SK-N-MC (cell line): ENCODE measurements around the gene PRKCZ.

Experiments used
- DNase-seq: peaks from one replicate; pipeline ENCODE4 v3.0.0-alpha.2; 2011; ENCODE audit warnings: low read depth, low spot score
- H3K27ac ChIP-seq: fragments of 200-600 bp; sonication (generic); 2 replicates; pipeline ENCODE4 v1.5.1; 2016; ENCODE audit warnings: mixed run types
- H3K36me3 ChIP-seq: fragments of 200-600 bp; sonication (generic); 2 replicates; pipeline ENCODE4 v1.6.1; 2017; ENCODE audit warnings: antibody characterized with exemption, low read length, mixed read lengths; ENCODE audit not compliant: insufficient read depth
- H3K4me3 ChIP-seq: fragments of 200-600 bp; sonication (generic); 2 replicates; pipeline ENCODE4 v1.5.1; 2016
- H3K9ac ChIP-seq: fragments of 200-600 bp; sonication (generic); 2 replicates; pipeline ENCODE4 v1.8.0; 2017; ENCODE audit warnings: mixed run types, mixed read lengths; ENCODE audit not compliant: insufficient read length
- H3K9me3 ChIP-seq: fragments of 200-600 bp; sonication (generic); 2 replicates; pipeline ENCODE4 v1.6.1; 2017; ENCODE audit warnings: low read depth, mild to moderate bottlenecking, antibody characterized with exemption, low read length, moderate library complexity, mixed read lengths
- EZH2 ChIP-seq: fragments of 200-600 bp; sonication (generic); IDR thresholded peaks from one replicate; pipeline ENCODE4 v1.6.1; 2017; ENCODE audit warnings: antibody characterized with exemption
- FOXP2 ChIP-seq: optimal IDR thresholded peaks from 2 replicates; pipeline ENCODE3; 2011; ENCODE audit warnings: mild to moderate bottlenecking, moderate library complexity; ENCODE audit not compliant: insufficient read depth; ENCODE audit errors: extremely low read length, control extremely low read depth
- POLR2AphosphoS5 ChIP-seq: IDR thresholded peaks from 2 replicates; pipeline ENCODE4 v1.6.1; 2012; ENCODE audit warnings: mild to moderate bottlenecking, low read depth, low read length, borderline replicate concordance

PRKCZ gene

DNA sequence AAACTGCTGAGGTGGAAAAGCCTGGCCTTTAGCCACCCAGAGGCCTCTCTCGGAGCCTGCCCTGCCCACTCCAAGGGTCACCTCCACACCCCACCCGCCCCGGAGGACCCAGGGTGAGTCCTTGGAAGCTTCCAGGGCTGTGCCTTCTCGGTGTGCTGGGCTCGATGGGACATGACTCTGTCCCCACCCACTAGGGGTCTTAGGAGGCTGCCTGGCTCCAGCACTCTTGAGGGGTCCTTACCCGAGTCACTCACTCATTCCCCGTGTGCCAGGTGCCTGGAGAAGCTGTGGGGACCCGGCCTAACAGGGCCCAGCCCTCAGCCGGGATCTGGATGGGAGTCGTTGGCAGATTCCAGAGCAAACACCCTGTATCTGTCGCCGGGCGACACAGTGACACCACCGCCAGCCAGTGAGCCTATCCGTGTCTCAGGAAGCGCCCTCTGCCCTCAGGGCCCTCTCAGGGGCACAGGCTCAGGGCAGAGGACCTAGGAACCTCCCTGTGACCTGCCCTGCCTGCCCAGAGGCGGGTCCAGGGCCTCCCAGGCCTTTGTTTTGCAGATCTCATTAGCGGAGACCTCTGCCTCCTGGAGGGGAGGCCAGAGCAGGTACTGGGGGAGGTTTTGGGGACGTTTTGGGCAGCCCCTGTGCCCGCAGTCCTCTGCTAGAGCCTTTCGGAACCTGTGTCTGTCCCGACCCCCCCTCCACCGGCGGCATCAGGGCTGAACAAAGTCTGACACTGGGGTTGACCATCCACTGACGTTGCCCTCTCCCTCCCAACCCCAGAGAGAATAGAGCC is 3.1 kb upstream of the PRKCZ start:
- Histone ChIP-seq H3K9me3 (no peaks in the 10 kb centered on the region), H3K4me3 (no peak overlapping the region), H3K36me3 (no peaks in the 10 kb centered on the region), H3K27ac (no peak overlapping the region), H3K9ac (no peak overlapping the region)
- no peak for TF ChIP-seq EZH2
- TF ChIP-seq POLR2AphosphoS5 = no peak
- no peak for TF ChIP-seq FOXP2
- DNase-seq = no peak

DNA sequence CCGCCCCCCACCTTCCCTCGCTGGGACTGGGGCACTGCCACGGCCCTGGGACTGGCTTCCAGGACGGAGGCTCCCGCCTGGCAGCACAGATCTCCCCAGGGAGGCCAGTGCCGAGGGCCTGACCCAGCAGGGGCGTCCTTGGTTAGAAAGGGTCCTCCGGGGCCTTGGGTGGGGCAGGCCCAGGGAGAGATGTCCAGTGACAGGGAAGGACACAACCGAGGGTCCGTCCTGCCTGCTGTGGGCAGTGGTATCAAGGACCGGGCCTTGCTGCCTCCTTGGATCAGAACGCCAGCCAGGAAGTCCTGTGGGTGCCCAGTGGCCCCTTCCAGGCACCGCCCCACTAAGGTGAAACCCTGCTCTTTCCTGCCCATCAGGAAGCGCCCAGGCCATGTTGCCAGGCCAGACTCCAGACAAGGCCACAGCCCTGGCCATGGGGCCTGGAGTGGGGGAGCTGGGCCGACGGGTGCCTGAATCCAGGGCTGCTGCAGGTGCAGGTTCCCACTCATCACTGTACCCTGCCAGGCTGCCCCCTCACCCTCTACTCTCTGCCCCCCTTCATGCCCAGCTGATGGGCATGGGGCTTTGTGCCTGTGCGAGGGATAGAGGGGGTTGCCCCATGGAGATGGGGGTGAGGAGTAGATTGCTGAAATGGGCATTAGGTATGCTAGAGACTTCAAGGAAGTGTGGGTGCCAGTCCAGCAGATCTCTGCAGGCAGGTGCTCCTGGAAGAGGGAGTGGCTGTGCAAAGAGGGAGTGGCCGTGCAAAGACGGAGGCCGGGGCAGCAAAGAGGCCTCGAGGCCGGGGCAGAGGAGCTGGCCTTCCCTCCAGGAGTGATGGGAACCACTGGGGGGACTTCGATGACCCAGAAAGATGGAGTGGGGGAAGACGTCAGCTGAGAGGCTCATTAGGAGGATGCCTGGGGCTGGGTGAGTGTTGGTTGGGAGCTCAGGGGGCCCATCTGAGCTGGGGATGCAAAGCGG is 2.2 kb upstream of the PRKCZ start:
- DNase-seq = no peak
- Histone ChIP-seq H3K4me3 (no peak overlapping the region), H3K9ac (no peak overlapping the region), H3K27ac (no peak overlapping the region), H3K9me3 (no peaks in the 10 kb centered on the region), H3K36me3 (no peaks in the 10 kb centered on the region)
- TF ChIP-seq EZH2 = no peak
- TF ChIP-seq FOXP2 = no peak
- no peak for TF ChIP-seq POLR2AphosphoS5

DNA sequence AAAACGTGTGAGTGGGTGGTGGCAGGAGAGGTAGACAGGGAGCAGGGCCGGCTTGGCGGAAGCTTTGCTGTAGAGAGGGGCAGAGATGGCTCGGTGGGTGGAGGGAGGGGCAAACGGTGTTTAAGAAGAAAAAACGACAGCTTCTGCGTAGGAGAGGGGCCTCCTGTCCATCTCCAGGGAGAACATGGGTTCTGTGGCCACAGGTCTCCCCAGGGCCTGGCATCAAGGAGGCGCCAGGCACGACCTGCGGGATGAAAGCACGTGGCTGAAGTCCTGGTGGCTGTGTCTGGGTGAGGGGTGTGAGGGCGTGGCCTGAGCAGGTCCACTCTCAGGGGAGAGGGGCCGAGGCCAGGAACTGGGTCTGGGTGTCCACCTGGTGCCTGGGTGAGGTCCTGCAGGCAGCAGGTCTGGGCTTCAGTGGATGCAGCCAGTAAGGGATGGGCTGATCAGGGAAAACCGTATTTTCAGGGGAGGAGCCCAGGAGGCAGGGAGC is 940 bp upstream of the PRKCZ start:
- H3K9ac ChIP-seq = no peak overlapping the region
- H3K27ac ChIP-seq = no peak overlapping the region
- TF ChIP-seq POLR2AphosphoS5 (no peak), FOXP2 (no peak), EZH2 (no peak)
- H3K4me3 ChIP-seq = peak overlapping the region; percentile 72
- no peaks in the 10 kb centered on the region for H3K36me3 ChIP-seq
- H3K9me3 ChIP-seq = no peaks in the 10 kb centered on the region
- DNase-seq = no peak

DNA sequence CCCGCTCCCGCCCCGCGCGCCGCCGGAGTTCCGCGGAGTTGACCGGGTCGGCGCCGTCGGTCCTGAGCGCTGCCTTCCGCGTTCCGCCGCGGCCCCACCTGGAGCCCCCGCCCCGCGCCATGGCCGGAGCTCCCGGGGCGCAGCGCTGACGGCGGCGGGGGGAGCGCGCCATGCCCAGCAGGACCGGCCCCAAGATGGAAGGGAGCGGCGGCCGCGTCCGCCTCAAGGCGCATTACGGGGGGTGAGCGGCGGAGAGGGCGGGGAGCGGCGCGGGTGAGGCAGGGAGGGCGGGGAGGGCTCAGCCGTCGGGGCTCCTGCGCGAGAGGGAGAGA is 216 bp downstream of the PRKCZ start:
- no peak overlapping the region for H3K9ac ChIP-seq
- no peak overlapping the region for H3K27ac ChIP-seq
- DNase-seq = no peak
- H3K4me3 ChIP-seq = peak overlapping the region; percentile 58
- no peaks in the 10 kb centered on the region for H3K9me3 ChIP-seq
- TF ChIP-seq POLR2AphosphoS5 (no peak), FOXP2 (no peak), EZH2 (no peak)
- H3K36me3 ChIP-seq = no peaks in the 10 kb centered on the region

DNA sequence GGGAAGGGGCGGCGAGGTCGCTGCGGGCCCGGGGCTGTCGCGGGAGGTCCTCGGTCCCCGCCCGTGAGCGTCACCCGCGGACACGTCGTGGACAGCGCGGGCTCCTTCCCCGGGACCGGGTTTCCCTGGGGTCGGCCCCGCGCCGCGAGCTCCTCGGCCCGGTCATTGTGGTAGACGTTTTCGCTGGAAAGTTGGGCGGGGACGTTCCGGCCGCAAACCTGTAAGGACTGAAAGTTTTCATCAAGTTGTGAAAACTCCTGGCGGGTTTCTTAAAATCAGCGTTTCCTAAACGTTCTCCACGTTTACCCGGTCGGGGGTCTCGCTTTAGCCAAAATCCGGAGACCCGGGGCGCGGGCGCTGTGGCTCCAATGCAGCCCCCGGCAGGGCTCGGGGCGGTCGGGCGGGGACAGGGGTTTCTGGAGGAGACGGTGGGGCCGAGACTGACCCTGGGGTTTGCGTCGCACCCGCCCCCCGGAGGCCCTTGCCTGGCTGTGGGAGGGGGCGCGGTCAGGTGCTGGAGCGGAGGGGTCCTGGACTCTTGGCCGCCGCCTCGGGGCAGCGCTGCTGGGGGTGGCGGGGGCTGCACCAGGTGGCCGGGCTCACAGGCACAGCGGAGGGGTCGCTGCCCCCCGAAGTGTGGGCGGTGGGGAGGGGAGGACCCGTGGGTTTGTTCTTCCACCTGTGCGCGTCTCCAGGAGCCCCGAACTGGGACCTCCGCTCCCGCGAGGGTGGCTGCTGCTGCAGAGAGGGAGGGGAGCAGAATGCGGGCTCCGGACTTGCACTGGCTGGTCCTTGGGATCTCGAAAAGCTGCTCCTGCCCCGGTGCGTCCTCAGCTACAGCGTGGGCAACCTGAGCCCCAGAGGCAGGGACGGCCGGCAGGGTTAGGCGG is 827 bp downstream of the PRKCZ start:
- H3K4me3 ChIP-seq = peak overlapping the region; percentile 58
- H3K9ac ChIP-seq = no peak overlapping the region
- TF ChIP-seq EZH2 = no peak
- no peak for TF ChIP-seq FOXP2
- TF ChIP-seq POLR2AphosphoS5 = no peak
- DNase-seq = no peak
- no peaks in the 10 kb centered on the region for H3K36me3 ChIP-seq
- H3K9me3 ChIP-seq = no peaks in the 10 kb centered on the region
- no peak overlapping the region for H3K27ac ChIP-seq

DNA sequence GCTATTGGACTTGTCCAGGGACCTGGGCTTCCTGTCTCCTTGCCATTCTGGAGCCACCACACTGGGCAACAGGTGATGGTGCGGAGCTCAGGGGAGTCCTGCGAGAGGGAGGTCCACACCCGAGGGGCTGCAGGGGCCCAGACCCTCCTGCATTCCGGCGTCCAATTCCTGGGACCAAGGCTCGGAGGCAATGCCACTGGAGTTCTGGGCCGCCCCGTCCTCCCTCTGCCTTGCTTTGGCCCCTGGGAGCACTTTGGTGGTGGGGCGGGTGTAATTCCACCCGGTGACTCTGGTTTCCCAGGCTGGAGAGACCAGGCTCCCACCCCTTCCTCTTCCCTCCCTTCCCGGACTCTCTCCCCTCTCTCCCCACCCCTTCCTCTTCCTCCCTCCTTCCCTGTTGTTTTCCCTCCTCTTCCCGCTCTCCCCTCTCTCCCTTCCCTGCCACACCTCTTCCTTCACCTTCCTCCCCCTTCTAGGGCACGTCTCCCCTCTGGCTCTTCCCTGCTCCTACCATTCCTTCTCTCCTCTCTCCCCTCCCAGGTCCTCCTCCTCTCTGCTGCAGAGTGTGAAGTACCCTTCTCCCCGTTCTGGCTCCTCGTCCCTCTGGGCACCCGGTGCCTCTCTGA is 2.0 kb downstream of the PRKCZ start:
- Histone ChIP-seq H3K9me3 (no peaks in the 10 kb centered on the region), H3K9ac (no peak overlapping the region), H3K4me3 (no peak overlapping the region), H3K36me3 (no peaks in the 10 kb centered on the region), H3K27ac (no peak overlapping the region)
- TF ChIP-seq POLR2AphosphoS5 = no peak
- TF ChIP-seq EZH2 = no peak
- TF ChIP-seq FOXP2 = no peak
- DNase-seq = no peak

DNA sequence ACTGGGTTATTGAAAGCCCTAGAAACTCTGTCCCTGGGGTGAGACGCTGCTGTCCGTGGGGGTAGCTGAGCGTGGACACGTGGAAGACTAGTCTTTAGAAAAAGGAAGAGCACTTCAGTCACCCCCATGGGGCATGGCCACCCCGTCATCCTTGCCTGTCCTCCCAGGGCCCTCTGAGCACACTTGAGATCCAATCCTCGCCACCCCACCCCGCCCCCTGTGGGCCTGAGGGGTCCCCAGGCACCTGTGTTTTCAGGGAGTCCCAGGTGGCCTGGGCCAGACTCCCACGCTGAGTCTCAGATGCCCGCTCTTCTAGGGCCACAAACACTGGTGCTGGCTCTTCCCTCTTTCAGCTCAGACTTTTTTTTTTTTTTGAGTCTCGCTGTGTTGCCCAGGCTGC is 2.5 kb downstream of the PRKCZ start:
- Histone ChIP-seq H3K9me3 (no peaks in the 10 kb centered on the region), H3K27ac (no peak overlapping the region), H3K4me3 (no peak overlapping the region), H3K36me3 (no peaks in the 10 kb centered on the region), H3K9ac (no peak overlapping the region)
- DNase-seq = no peak
- TF ChIP-seq EZH2 (no peak), FOXP2 (no peak), POLR2AphosphoS5 (no peak)

DNA sequence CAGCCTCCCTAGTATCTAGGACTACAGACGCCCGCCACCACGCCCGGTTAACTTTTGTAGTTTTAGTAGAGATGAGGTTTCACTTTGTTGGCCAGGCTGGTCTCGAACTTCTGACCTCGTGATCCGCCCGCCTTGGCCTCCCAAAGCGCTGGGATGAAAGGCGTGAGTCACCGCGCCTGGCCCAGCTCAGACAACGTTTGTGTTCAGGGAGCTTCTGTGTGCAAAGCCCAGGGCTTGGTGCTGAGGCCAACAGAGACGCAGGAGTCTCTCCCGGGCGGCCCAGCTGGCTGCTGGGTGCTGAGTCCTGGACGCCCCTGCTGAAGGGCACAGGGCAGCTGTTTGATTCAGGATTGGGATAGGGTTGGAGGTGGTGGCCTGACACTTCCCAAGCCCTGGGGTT is 3.0 kb downstream of the PRKCZ start:
- TF ChIP-seq POLR2AphosphoS5 (no peak), FOXP2 (no peak), EZH2 (no peak)

More for the DNA sequence above, 3.0 kb downstream of the PRKCZ start:
- Histone ChIP-seq H3K4me3 (no peak overlapping the region), H3K36me3 (no peaks in the 10 kb centered on the region), H3K27ac (no peak overlapping the region), H3K9ac (no peak overlapping the region), H3K9me3 (no peaks in the 10 kb centered on the region)
- no peak for DNase-seq
